H1 (cell line): ENCODE data around the gene ZNF282. TPM values are rescaled to one million over a fixed set of nuclear protein-coding genes. Genes with fewer than 3 reads are reported as not detected.

Experiments
- BCL11A ChIP-seq, 2 experiments: IDR thresholded peaks; one replicate each; pipeline ENCODE4 v1.6.1; 2011; ENCODE audit warnings: low read depth in 2 of 2, low read length in 2 of 2, mild to moderate bottlenecking in 2 of 2
- CHD2 ChIP-seq: IDR thresholded peaks from 2 replicates; pipeline ENCODE4 v1.6.1; 2012; ENCODE audit warnings: low read length, improper control_type of control experiment
- E2F6 ChIP-seq: IDR thresholded peaks from 2 replicates; pipeline ENCODE4 v1.6.1; 2012; ENCODE audit warnings: inconsistent platforms
- EGR1 ChIP-seq: IDR thresholded peaks from 2 replicates; pipeline ENCODE4 v1.6.1; 2011; ENCODE audit warnings: low read depth, low read length, borderline replicate concordance
- TAF1 ChIP-seq: IDR thresholded peaks from 2 replicates; pipeline ENCODE4 v1.6.1; 2011; ENCODE audit warnings: mild to moderate bottlenecking, low read depth, low read length
- polyA plus RNA-seq, 7 experiments: library from polyadenylated mRNA; depleted of rRNA in 3 of 7; stranded (reverse) in 5 of 7; unstranded in 2 of 7; fragments of >200 nt in 5 of 7; fragments of 200-250 nt in 2 of 7; gene quantifications; 1 replicate in 5 of 7; 2 replicates in 1 of 7; 4 replicates in 1 of 7; pipeline versions ENCODE4 v1.2.1 to v1.2.3, GENCODE V29; 2011 to 2013; ENCODE audit warnings: missing spikeins in 2 of 7, mixed read lengths in 2 of 7
- total RNA-seq: library from RNA; stranded (reverse); fragmentation: NEBNext Ultra II Directional; extraction: Animal tissue kit (Norgen Biotek cat#: 25700); gene quantifications from 2 replicates; pipeline ENCODE4 v1.2.1, GENCODE V29; 2021
- TF ChIP-seq, protein P1 (sequence below): fragments of 300-600 bp; sonication (generic); IDR thresholded peaks from 2 replicates; pipeline ENCODE4 v1.7.1; 2012; ENCODE audit warnings: low read length, moderate library complexity, mild to moderate bottlenecking, inconsistent platforms; ENCODE audit not compliant: insufficient replicate concordance
- TF ChIP-seq, protein P2 (sequence below), 3 experiments: IDR thresholded peaks; 1 replicate in 2 of 3; 2 replicates in 1 of 3; pipeline versions ENCODE4 v1.5.1 to v1.6.1; 2011; ENCODE audit warnings: low read length in 3 of 3, mild to moderate bottlenecking in 3 of 3, inconsistent platforms in 2 of 3, low read depth in 1 of 3, moderate library complexity in 1 of 3; ENCODE audit not compliant: insufficient read depth in 1 of 3; ENCODE audit errors: control extremely low read depth in 1 of 3
- TF ChIP-seq, protein P3 (sequence below): IDR thresholded peaks from 2 replicates; pipeline ENCODE4 v1.6.1; 2012; ENCODE audit warnings: inconsistent platforms

The ZNF282 gene
- total and polyA plus RNA-seq, 2 of the 8 experiments (the other 6 are each of a cell fraction or from before 2014, with no cell fraction given): 16.9 to 36.3 TPM

DNA sequence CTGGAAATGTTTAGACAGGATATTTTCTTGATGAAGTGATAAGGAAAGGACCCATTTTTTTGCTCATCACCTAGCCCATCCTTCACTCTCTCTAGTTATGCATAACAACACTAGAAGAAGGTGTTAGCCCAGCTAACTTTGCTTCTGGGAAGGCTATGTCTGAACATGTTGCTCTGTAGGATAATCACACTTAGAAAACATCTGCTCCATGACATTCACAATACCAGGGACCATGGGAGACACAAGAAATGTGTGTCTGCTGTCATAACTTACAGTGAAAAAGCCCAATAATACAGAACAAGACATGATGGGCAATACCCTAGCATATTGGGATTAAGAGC is 13.9 kb upstream of the ZNF282 start (continued):
- TF ChIP-seq, protein P1, sequence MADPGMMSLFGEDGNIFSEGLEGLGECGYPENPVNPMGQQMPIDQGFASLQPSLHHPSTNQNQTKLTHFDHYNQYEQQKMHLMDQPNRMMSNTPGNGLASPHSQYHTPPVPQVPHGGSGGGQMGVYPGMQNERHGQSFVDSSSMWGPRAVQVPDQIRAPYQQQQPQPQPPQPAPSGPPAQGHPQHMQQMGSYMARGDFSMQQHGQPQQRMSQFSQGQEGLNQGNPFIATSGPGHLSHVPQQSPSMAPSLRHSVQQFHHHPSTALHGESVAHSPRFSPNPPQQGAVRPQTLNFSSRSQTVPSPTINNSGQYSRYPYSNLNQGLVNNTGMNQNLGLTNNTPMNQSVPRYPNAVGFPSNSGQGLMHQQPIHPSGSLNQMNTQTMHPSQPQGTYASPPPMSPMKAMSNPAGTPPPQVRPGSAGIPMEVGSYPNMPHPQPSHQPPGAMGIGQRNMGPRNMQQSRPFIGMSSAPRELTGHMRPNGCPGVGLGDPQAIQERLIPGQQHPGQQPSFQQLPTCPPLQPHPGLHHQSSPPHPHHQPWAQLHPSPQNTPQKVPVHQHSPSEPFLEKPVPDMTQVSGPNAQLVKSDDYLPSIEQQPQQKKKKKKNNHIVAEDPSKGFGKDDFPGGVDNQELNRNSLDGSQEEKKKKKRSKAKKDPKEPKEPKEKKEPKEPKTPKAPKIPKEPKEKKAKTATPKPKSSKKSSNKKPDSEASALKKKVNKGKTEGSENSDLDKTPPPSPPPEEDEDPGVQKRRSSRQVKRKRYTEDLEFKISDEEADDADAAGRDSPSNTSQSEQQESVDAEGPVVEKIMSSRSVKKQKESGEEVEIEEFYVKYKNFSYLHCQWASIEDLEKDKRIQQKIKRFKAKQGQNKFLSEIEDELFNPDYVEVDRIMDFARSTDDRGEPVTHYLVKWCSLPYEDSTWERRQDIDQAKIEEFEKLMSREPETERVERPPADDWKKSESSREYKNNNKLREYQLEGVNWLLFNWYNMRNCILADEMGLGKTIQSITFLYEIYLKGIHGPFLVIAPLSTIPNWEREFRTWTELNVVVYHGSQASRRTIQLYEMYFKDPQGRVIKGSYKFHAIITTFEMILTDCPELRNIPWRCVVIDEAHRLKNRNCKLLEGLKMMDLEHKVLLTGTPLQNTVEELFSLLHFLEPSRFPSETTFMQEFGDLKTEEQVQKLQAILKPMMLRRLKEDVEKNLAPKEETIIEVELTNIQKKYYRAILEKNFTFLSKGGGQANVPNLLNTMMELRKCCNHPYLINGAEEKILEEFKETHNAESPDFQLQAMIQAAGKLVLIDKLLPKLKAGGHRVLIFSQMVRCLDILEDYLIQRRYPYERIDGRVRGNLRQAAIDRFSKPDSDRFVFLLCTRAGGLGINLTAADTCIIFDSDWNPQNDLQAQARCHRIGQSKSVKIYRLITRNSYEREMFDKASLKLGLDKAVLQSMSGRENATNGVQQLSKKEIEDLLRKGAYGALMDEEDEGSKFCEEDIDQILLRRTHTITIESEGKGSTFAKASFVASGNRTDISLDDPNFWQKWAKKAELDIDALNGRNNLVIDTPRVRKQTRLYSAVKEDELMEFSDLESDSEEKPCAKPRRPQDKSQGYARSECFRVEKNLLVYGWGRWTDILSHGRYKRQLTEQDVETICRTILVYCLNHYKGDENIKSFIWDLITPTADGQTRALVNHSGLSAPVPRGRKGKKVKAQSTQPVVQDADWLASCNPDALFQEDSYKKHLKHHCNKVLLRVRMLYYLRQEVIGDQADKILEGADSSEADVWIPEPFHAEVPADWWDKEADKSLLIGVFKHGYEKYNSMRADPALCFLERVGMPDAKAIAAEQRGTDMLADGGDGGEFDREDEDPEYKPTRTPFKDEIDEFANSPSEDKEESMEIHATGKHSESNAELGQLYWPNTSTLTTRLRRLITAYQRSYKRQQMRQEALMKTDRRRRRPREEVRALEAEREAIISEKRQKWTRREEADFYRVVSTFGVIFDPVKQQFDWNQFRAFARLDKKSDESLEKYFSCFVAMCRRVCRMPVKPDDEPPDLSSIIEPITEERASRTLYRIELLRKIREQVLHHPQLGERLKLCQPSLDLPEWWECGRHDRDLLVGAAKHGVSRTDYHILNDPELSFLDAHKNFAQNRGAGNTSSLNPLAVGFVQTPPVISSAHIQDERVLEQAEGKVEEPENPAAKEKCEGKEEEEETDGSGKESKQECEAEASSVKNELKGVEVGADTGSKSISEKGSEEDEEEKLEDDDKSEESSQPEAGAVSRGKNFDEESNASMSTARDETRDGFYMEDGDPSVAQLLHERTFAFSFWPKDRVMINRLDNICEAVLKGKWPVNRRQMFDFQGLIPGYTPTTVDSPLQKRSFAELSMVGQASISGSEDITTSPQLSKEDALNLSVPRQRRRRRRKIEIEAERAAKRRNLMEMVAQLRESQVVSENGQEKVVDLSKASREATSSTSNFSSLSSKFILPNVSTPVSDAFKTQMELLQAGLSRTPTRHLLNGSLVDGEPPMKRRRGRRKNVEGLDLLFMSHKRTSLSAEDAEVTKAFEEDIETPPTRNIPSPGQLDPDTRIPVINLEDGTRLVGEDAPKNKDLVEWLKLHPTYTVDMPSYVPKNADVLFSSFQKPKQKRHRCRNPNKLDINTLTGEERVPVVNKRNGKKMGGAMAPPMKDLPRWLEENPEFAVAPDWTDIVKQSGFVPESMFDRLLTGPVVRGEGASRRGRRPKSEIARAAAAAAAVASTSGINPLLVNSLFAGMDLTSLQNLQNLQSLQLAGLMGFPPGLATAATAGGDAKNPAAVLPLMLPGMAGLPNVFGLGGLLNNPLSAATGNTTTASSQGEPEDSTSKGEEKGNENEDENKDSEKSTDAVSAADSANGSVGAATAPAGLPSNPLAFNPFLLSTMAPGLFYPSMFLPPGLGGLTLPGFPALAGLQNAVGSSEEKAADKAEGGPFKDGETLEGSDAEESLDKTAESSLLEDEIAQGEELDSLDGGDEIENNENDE: no peak
- TF ChIP-seq CHD2 (no peak), TAF1 (no peak), BCL11A (IDR thresholded peaks at IDR 0.05; ENCODE audit: low read depth in 2 of 2, low read length in 2 of 2) (no peak), EGR1 (no peak), E2F6 (no peak)
- TF ChIP-seq, protein P2, sequence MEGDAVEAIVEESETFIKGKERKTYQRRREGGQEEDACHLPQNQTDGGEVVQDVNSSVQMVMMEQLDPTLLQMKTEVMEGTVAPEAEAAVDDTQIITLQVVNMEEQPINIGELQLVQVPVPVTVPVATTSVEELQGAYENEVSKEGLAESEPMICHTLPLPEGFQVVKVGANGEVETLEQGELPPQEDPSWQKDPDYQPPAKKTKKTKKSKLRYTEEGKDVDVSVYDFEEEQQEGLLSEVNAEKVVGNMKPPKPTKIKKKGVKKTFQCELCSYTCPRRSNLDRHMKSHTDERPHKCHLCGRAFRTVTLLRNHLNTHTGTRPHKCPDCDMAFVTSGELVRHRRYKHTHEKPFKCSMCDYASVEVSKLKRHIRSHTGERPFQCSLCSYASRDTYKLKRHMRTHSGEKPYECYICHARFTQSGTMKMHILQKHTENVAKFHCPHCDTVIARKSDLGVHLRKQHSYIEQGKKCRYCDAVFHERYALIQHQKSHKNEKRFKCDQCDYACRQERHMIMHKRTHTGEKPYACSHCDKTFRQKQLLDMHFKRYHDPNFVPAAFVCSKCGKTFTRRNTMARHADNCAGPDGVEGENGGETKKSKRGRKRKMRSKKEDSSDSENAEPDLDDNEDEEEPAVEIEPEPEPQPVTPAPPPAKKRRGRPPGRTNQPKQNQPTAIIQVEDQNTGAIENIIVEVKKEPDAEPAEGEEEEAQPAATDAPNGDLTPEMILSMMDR (IDR thresholded peaks at IDR 0.05; ENCODE audit: control extremely low read depth in 1 of 3, insufficient read depth in 1 of 3, low read depth in 1 of 3, low read length in 3 of 3): no peak
- TF ChIP-seq, protein P3, sequence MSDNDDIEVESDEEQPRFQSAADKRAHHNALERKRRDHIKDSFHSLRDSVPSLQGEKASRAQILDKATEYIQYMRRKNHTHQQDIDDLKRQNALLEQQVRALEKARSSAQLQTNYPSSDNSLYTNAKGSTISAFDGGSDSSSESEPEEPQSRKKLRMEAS: no peak
